ENCODE data around the gene VIPR2.
"Not testable (repeated sequence)": the region's sequence is repeated elsewhere in the genome, so short reads cannot be mapped to it uniquely, and the experiment has no call there.

The VIPR2 gene

GRCh38 chr7:159007996-159008389 lies 136.7 kb downstream of the VIPR2 start:
- DNase-seq (ENCODE audit: low spot score) = no peak

GRCh38 chr7:159007364-159007995 lies 137.2 kb downstream of the VIPR2 start:
- no peak for DNase-seq (ENCODE audit: low spot score)

GRCh38 chr7:159006610-159007130 lies 138.0 kb downstream of the VIPR2 start:
- DNase-seq (ENCODE audit: low spot score) = no peak

GRCh38 chr7:159006022-159006609 lies 138.6 kb downstream of the VIPR2 start:
- not testable (repeated sequence) for DNase-seq (ENCODE audit: low spot score)

- DNase-seq (ENCODE audit: low spot score) = no peak
Observed at GRCh38 chr7:159005618-159006017, 139.0 kb downstream of the VIPR2 start.

- DNase-seq (ENCODE audit: low spot score) = peak; percentile 69
Observed at GRCh38 chr7:159004411-159004810, 140.3 kb downstream of the VIPR2 start.

GRCh38 chr7:159001811-159002210 lies 142.9 kb downstream of the VIPR2 start:
- no peak for DNase-seq (ENCODE audit: low spot score)

- DNase-seq (ENCODE audit: low spot score) = no peak
Observed at GRCh38 chr7:159000859-159001435, 143.7 kb downstream of the VIPR2 start.

- no peak for DNase-seq (ENCODE audit: low spot score)
Observed at GRCh38 chr7:159000070-159000469, 144.6 kb downstream of the VIPR2 start.

- DNase-seq (ENCODE audit: low spot score) = no peak
Observed at GRCh38 chr7:158999496-158999895, 145.2 kb downstream of the VIPR2 start.

GRCh38 chr7:158998261-158998660 lies 146.4 kb downstream of the VIPR2 start:
- DNase-seq (ENCODE audit: low spot score) = not testable (repeated sequence)

- DNase-seq (ENCODE audit: low spot score) = no peak
Observed at GRCh38 chr7:158997471-158997870, 147.2 kb downstream of the VIPR2 start.

- no peak for DNase-seq (ENCODE audit: low spot score)
Observed at GRCh38 chr7:158997110-158997453, 147.6 kb downstream of the VIPR2 start.

GRCh38 chr7:158996214-158997109 lies 148.2 kb downstream of the VIPR2 start:
- DNase-seq (ENCODE audit: low spot score) = no peak

GRCh38 chr7:158995514-158995913 lies 149.2 kb downstream of the VIPR2 start:
- no peak for DNase-seq (ENCODE audit: low spot score)

- DNase-seq (ENCODE audit: low spot score) = no peak
Observed at GRCh38 chr7:158994687-158995086, 150.0 kb downstream of the VIPR2 start.

- DNase-seq (ENCODE audit: low spot score) = no peak
Observed at GRCh38 chr7:158993591-158993990, 151.1 kb downstream of the VIPR2 start.

GRCh38 chr7:158992759-158993158 lies 151.9 kb downstream of the VIPR2 start:
- no peak for DNase-seq (ENCODE audit: low spot score)

GRCh38 chr7:158991824-158992621 lies 152.6 kb downstream of the VIPR2 start:
- DNase-seq (ENCODE audit: low spot score) = no peak

- no peak for DNase-seq (ENCODE audit: low spot score)
Observed at GRCh38 chr7:158988996-158989395, 155.7 kb downstream of the VIPR2 start.

- no peak for DNase-seq (ENCODE audit: low spot score)
Observed at GRCh38 chr7:158988302-158988862, 156.3 kb downstream of the VIPR2 start.

Data from activated CD4-positive, alpha-beta T cell treated with anti-CD3 and anti-CD28 coated beads, Interleukin-2, Interleukin-4, amounts not matched to agents 100 ng/mL and 50 ng/mL, durations not matched to agents 16 hours and 8 hours (primary cell).